Type B pancreatic cell (in vitro differentiated cells): ENCODE data around the gene UBQLNL. TPM values are rescaled to one million over a fixed set of nuclear protein-coding genes. Genes with fewer than 3 reads are reported as not detected.

ENCODE experiments used
- DNase-seq: peaks from one replicate; pipeline ENCODE4 v3.0.0; 2021; ENCODE audit warnings: mixed read lengths; ENCODE audit not compliant: unreplicated experiment; ENCODE audit errors: extremely low spot score
- H3K27ac Mint-ChIP-seq: 2 replicates; pipeline ENCODE4 v1.8.0; 2021; ENCODE audit warnings: mild to moderate bottlenecking, mixed read lengths
- H3K27me3 Mint-ChIP-seq: 2 replicates; pipeline ENCODE4 v1.8.0; 2021; ENCODE audit warnings: mixed read lengths
- H3K36me3 Mint-ChIP-seq: 2 replicates; pipeline ENCODE4 v1.8.0; 2021; ENCODE audit warnings: mixed read lengths
- H3K4me1 Mint-ChIP-seq: one replicate; pipeline ENCODE4 v1.8.0; 2021; ENCODE audit warnings: mixed read lengths; ENCODE audit not compliant: unreplicated experiment
- H3K4me3 Mint-ChIP-seq: 2 replicates; pipeline ENCODE4 v1.8.0; 2021; ENCODE audit warnings: mild to moderate bottlenecking, mixed read lengths
- H3K9me3 Mint-ChIP-seq: 2 replicates; pipeline ENCODE4 v1.8.0; 2021; ENCODE audit warnings: mixed read lengths
- CTCF ChIP-seq: fragments of 200-600 bp; sonication (generic); conservative IDR thresholded peaks from 2 replicates; pipeline ENCODE4 v1.5.0; 2021; ENCODE audit warnings: antibody characterized with exemption, mild to moderate bottlenecking
- total RNA-seq: library from RNA; stranded (reverse); gene quantifications from 2 replicates; pipeline ENCODE4 v1.2.1, GENCODE V29; 2021; ENCODE audit warnings: low replicate concordance

Gene UBQLNL
- total RNA-seq, 1 donor from 2014 or later, result 0.39 TPM

GRCh38 chr11:5486003-5486402, 30.5 kb downstream of the UBQLNL start:
- TF ChIP-seq CTCF, result no peak
- Mint-ChIP-seq H3K4me3 (no peak overlapping the region), H3K36me3 (no peaks in the 10 kb centered on the region), H3K27me3 (peaks cover 8% of the 10 kb centered on the region), H3K27ac (no peak overlapping the region), H3K9me3 (no peaks in the 10 kb centered on the region), H3K4me1 (no peaks in the 10 kb centered on the region)
- DNase-seq, result no peak

GRCh38 chr11:5476186-5476819, 40.2 kb downstream of the UBQLNL start:
- DNase-seq, result no peak
- Mint-ChIP-seq H3K27me3 (peaks cover 4% of the 10 kb centered on the region), H3K36me3 (no peaks in the 10 kb centered on the region)

GRCh38 chr11:5473921-5474320, 42.6 kb downstream of the UBQLNL start:
- Mint-ChIP-seq H3K9me3 (no peaks in the 10 kb centered on the region), H3K27me3 (peaks cover 10% of the 10 kb centered on the region), H3K36me3 (no peaks in the 10 kb centered on the region), H3K27ac (no peak overlapping the region), H3K4me1 (no peaks in the 10 kb centered on the region), H3K4me3 (no peak overlapping the region)
- TF ChIP-seq CTCF, result no peak
- DNase-seq, result no peak

More at GRCh38 chr11:5476186-5476819, 40.2 kb downstream of the UBQLNL start:
- peak; percentile 89 for TF ChIP-seq CTCF
- no peaks in the 10 kb centered on the region for H3K9me3 Mint-ChIP-seq
- no peak overlapping the region for H3K4me3 Mint-ChIP-seq
- no peak overlapping the region for H3K27ac Mint-ChIP-seq
- H3K4me1 Mint-ChIP-seq, result no peaks in the 10 kb centered on the region

GRCh38 chr11:5467527-5467926, 49.0 kb downstream of the UBQLNL start:
- Mint-ChIP-seq H3K9me3 (no peaks in the 10 kb centered on the region), H3K27me3 (peaks cover 6% of the 10 kb centered on the region), H3K27ac (no peak overlapping the region), H3K36me3 (no peaks in the 10 kb centered on the region), H3K4me3 (no peak overlapping the region), H3K4me1 (no peaks in the 10 kb centered on the region)
- TF ChIP-seq CTCF, result no peak
- DNase-seq, result no peak

Other genes starting within 250 kb of the UBQLNL start
- gene HBE1, start 246.8 kb downstream of the UBQLNL start, total RNA-seq, result 1.3 TPM in 1 of 2 replicates, not detected in the other
- gene OR51B4, start 214.8 kb downstream of the UBQLNL start, total RNA-seq, result not detected in 2 replicates
- not detected in 2 replicates for gene OR51B2, start 192.4 kb downstream of the UBQLNL start, total RNA-seq
- not detected in 2 replicates for gene OR51B5, start 173.2 kb downstream of the UBQLNL start, total RNA-seq
- gene OR51B6, start 165.2 kb downstream of the UBQLNL start, total RNA-seq, result not detected in 2 replicates
- not detected in 2 replicates for gene OR51M1, start 132.9 kb downstream of the UBQLNL start, total RNA-seq
- not detected in 2 replicates for gene OR51Q1, start 94.6 kb downstream of the UBQLNL start, total RNA-seq
- not detected in 2 replicates for gene OR51I1, start 75.2 kb downstream of the UBQLNL start, total RNA-seq
- not detected in 2 replicates for gene OR51I2, start 67.4 kb downstream of the UBQLNL start, total RNA-seq
- not detected in 2 replicates for gene OR52D1, start 28.0 kb downstream of the UBQLNL start, total RNA-seq
- gene UBQLN3, start 6.7 kb downstream of the UBQLNL start, total RNA-seq, result not detected in 2 replicates
- not detected in 2 replicates for gene OR52H1, start 31.8 kb upstream of the UBQLNL start, total RNA-seq
- not detected in 2 replicates for gene OR52B6, start 64.2 kb upstream of the UBQLNL start, total RNA-seq
- 7.5 and 8.7 TPM in 2 replicates for gene TRIM6, start 79.9 kb upstream of the UBQLNL start, total RNA-seq
- gene TRIM34, start 108.3 kb upstream of the UBQLNL start, total RNA-seq, result 1.4 and 2.4 TPM in 2 replicates
- gene TRIM5, start 168.4 kb upstream of the UBQLNL start, total RNA-seq, result 30.0 and 32.3 TPM in 2 replicates
- 27.4 and 72.5 TPM in 2 replicates for gene TRIM22, start 173.1 kb upstream of the UBQLNL start, total RNA-seq
- gene OR56B1, start 219.7 kb upstream of the UBQLNL start, total RNA-seq, result not detected in 2 replicates
- not detected in 2 replicates for gene OR52N4, start 237.5 kb upstream of the UBQLNL start, total RNA-seq